ENCODE data around the gene RAP2C. TPM values are rescaled to one million over a fixed set of nuclear protein-coding genes. Genes with fewer than 3 reads are reported as not detected.

RAP2C gene
- total RNA-seq, 1 experiment from 2014 or later: 13.8 TPM

GRCh38 chrX:132216806-132217202, 2.4 kb downstream of the RAP2C start:
- H3K9me3 ChIP-seq (ENCODE audit: low read length): no peaks in the 10 kb centered on the region
- H4K20me1 ChIP-seq (ENCODE audit: low read length): peaks cover 9% of the 10 kb centered on the region; the same call in 1 of the 2 replicates
- peak overlapping the region; percentile 78 for H3K27ac ChIP-seq (ENCODE audit: low read length)
- peak overlapping the region; percentile 98 for H3K4me3 ChIP-seq (ENCODE audit: low read length)
- H2AFZ ChIP-seq (ENCODE audit: low read length): peak overlapping the region; percentile 89
- peak overlapping the region; percentile 98 for H3K4me2 ChIP-seq (ENCODE audit: low read length)
- 0 out of 2 replicates have a peak, but pooled peaks cover 19% of the 10 kb centered on the region for H3K4me1 ChIP-seq (ENCODE audit: insufficient read depth, low read length)
- ChIA-PET POLR2A (ENCODE audit: unreplicated experiment) (no interaction called here), CTCF (interaction anchor here (0.6 to 1.4 kb wide), 2 partner anchors 124 to 362 kb away, joined by 3 to 5 read pairs; no protein-coding TSS in a partner anchor)
- BruUV-seq (replicated peaks): TSS peak; percentile 52
- no peaks in the 10 kb centered on the region for H3K27me3 ChIP-seq (ENCODE audit: low read length)
- H3F3A ChIP-seq (ENCODE audit: low read length, unreplicated experiment): no peaks in the 10 kb centered on the region
- peak overlapping the region; percentile 93 for H3K9ac ChIP-seq (ENCODE audit: low read length)
- intact Hi-C loops (cut with micrococcal nuclease): loop anchor here (5.0 kb wide), 1 partner anchor 375 kb away; no protein-coding TSS in a partner anchor
- peaks cover 13% of the 10 kb centered on the region; the same call in 1 of the 2 replicates for H3K36me3 ChIP-seq (ENCODE audit: low read depth, low read length)
- H3K79me2 ChIP-seq (ENCODE audit: low read length): peaks cover 39% of the 10 kb centered on the region
- peak; percentile 27 for DNase-seq
- H3K9me2 ChIP-seq (replicated peaks; ENCODE audit: low read length): no peaks in the 10 kb centered on the region
- ATAC-seq: peak; percentile 1
- TF ChIP-seq EZH2 (IDR thresholded peaks at IDR 0.05; ENCODE audit: low read length, unreplicated experiment) (no peak), CTCF (conservative IDR thresholded peaks at IDR 0.05; ENCODE audit: low read depth, low read length) (no peak), EZH2phosphoT487 (IDR thresholded peaks at IDR 0.05; ENCODE audit: borderline replicate concordance, low read length) (no peak)

- Histone ChIP-seq H3K36me3 (ENCODE audit: low read depth, low read length) (peaks cover 17% of the 10 kb centered on the region; the same call in 1 of the 2 replicates), H3K27ac (ENCODE audit: low read length) (no peak overlapping the region), H3K27me3 (ENCODE audit: low read length) (no peaks in the 10 kb centered on the region), H3F3A (ENCODE audit: low read length, unreplicated experiment) (no peaks in the 10 kb centered on the region), H3K9me3 (ENCODE audit: low read length) (no peaks in the 10 kb centered on the region), H3K4me2 (ENCODE audit: low read length) (peak overlapping the region; percentile 98), H3K4me1 (ENCODE audit: insufficient read depth, low read length) (0 out of 2 replicates have a peak, but pooled peaks cover 19% of the 10 kb centered on the region), H3K9me2 (replicated peaks; ENCODE audit: low read length) (no peaks in the 10 kb centered on the region), H4K20me1 (ENCODE audit: low read length) (peaks cover 9% of the 10 kb centered on the region; the same call in 1 of the 2 replicates), H2AFZ (ENCODE audit: low read length) (no peak overlapping the region), H3K9ac (ENCODE audit: low read length) (peak overlapping the region; percentile 93; the same call in 1 of the 2 replicates), H3K4me3 (ENCODE audit: low read length) (peak overlapping the region; percentile 98), H3K79me2 (ENCODE audit: low read length) (peaks cover 42% of the 10 kb centered on the region)
- DNase-seq (no peak), ATAC-seq (no peak)
- CTCF ChIA-PET: interaction anchor here (1.4 kb wide), 1 partner anchor 124 kb away, joined by 5 read pairs; no protein-coding TSS in a partner anchor
- BruUV-seq (replicated peaks): no TSS peak
- POLR2A ChIA-PET (ENCODE audit: unreplicated experiment): no interaction called here
- intact Hi-C loops (cut with micrococcal nuclease): loop anchor here (5.0 kb wide), 1 partner anchor 374 kb away; no protein-coding TSS in a partner anchor
- TF ChIP-seq EZH2 (IDR thresholded peaks at IDR 0.05; ENCODE audit: low read length, unreplicated experiment): no peak
- TF ChIP-seq CTCF (conservative IDR thresholded peaks at IDR 0.05; ENCODE audit: low read depth, low read length): no peak
- no peak for TF ChIP-seq EZH2phosphoT487 (IDR thresholded peaks at IDR 0.05; ENCODE audit: borderline replicate concordance, low read length)
These were observed 3.0 kb downstream of the RAP2C start for GRCh38 chrX:132216283-132216682.

- BruUV-seq (replicated peaks): no TSS peak
- Histone ChIP-seq H3K9me2 (replicated peaks; ENCODE audit: low read length) (no peaks in the 10 kb centered on the region), H3K27me3 (ENCODE audit: low read length) (no peaks in the 10 kb centered on the region), H3K4me1 (ENCODE audit: insufficient read depth, low read length) (0 out of 2 replicates have a peak, but pooled peaks cover 15% of the 10 kb centered on the region), H3K79me2 (ENCODE audit: low read length) (peaks cover 44% of the 10 kb centered on the region), H4K20me1 (ENCODE audit: low read length) (peaks cover 9% of the 10 kb centered on the region; the same call in 1 of the 2 replicates), H3K4me2 (ENCODE audit: low read length) (no peak overlapping the region), H3K36me3 (ENCODE audit: low read depth, low read length) (peaks cover 17% of the 10 kb centered on the region; the same call in 1 of the 2 replicates), H3K9me3 (ENCODE audit: low read length) (no peaks in the 10 kb centered on the region), H3K27ac (ENCODE audit: low read length) (no peak overlapping the region), H3K4me3 (ENCODE audit: low read length) (no peak overlapping the region), H3K9ac (ENCODE audit: low read length) (no peak overlapping the region), H3F3A (ENCODE audit: low read length, unreplicated experiment) (no peaks in the 10 kb centered on the region), H2AFZ (ENCODE audit: low read length) (no peak overlapping the region)
- DNase-seq: no peak
- ATAC-seq: no peak
- POLR2A ChIA-PET (ENCODE audit: unreplicated experiment): no interaction called here
- CTCF ChIA-PET: no interaction called here
- intact Hi-C loops (cut with micrococcal nuclease): no loop called here
- TF ChIP-seq EZH2phosphoT487 (IDR thresholded peaks at IDR 0.05; ENCODE audit: borderline replicate concordance, low read length) (no peak), CTCF (conservative IDR thresholded peaks at IDR 0.05; ENCODE audit: low read depth, low read length) (no peak), EZH2 (IDR thresholded peaks at IDR 0.05; ENCODE audit: low read length, unreplicated experiment) (no peak)
These were observed 4.7 kb downstream of the RAP2C start for GRCh38 chrX:132214518-132214917.

Measured in PC-3 (cell line).